ENCODE results near the gene NME4. TPM values are rescaled to one million over a fixed set of nuclear protein-coding genes. Genes with fewer than 3 reads are reported as not detected.

Gene NME4
- total and polyA plus RNA-seq, 2 donors (not counting 1 experiment from before 2014, with no cell fraction given) = 48.7 to 61.9 TPM

DNA sequence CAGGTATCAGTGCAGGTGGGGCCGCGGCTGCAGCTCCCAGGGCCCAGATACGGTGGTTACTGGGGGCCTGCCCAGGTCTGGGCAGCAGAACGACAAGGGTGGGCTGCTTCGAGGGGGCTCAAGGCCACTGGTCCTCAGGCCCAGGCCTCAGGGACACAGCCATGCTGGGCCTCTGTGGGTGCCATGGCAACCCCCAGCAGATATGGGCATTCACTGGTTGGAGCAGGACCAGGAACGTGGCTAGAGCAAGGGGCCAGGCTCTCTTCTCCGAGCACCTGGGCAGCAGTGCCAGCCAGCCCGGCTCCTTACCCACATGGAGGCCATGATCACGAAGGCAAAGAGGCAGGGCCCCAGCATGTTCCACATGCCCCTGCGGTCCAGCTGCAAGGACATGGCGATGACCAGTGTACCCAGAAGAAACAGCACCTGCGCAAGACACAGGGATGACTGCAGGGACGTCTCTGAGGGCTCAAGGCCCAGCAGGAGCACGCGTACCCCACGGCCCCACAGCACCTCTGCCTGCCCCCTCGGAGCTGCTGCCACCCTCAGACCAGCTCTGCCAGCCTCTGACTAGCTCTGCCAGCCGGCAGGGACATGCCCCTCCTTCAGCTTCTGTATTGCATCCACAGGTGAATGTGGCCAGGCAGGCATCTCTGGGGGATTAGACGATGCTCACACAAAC is 24.6 kb upstream of the NME4 start:
- ATAC-seq (ENCODE audit: low read depth) (no peak), DNase-seq (no peak)
- H3K4me2 ChIP-seq (replicated peaks; ENCODE audit: low read depth, low read length, poor library complexity, severe bottlenecking) = no peak overlapping the region
- ChIA-PET CTCF (interaction anchor here (0.9 kb wide), 1 partner anchor 10 kb away, joined by 3 read pairs; no protein-coding TSS in a partner anchor), POLR2A (interaction anchor here (0.5 kb wide), 1 partner anchor 12 kb away, joined by 8 read pairs; no protein-coding TSS in a partner anchor)
- H3K9ac ChIP-seq (ENCODE audit: low read length) = no peak overlapping the region
- 96% methylated on average over 19 of the region's 19 CpGs for WGBS (ENCODE audit: insufficient coverage)
- peaks cover 0 to 52% of the 10 kb centered on the region in 2 experiments for H3K36me3 ChIP-seq (replicated peaks in 1 of 2; ENCODE audit: control extremely low read depth in 1 of 2, control insufficient read depth in 1 of 2, extremely low read depth in 1 of 2, insufficient read depth in 2 of 2, low read length in 1 of 2)
- Mint-ChIP-seq H3K9me3 (ENCODE audit: insufficient read depth) (no peaks in the 10 kb centered on the region), H3K4me3 (no peak overlapping the region), H3K4me1 (peaks cover 17% of the 10 kb centered on the region), H3K27ac (peak overlapping the region; percentile 83), H3K27me3 (no peaks in the 10 kb centered on the region)
- H3K27ac ChIP-seq (ENCODE audit: low read length in 2 of 2) = no peak overlapping the region
- H3K79me2 ChIP-seq (ENCODE audit: control insufficient read depth, insufficient read depth, low read length) = no peaks in the 10 kb centered on the region
- TF ChIP-seq EZH2 (IDR thresholded peaks at IDR 0.05; ENCODE audit: borderline replicate concordance, insufficient read depth, low read depth, low read length, poor library complexity, severe bottlenecking) (no peak), CTCF (IDR thresholded peaks at IDR 0.05) (no peak)
- H2AFZ ChIP-seq (ENCODE audit: insufficient read depth, low read depth, low read length, poor library complexity, severe bottlenecking) = no peak overlapping the region
- H3K27me3 ChIP-seq (replicated peaks in 1 of 4; ENCODE audit: control extremely low read depth in 1 of 4, control insufficient read depth in 3 of 4, insufficient read depth in 4 of 4, low read length in 3 of 4) = no peaks in the 10 kb centered on the region
- H4K20me1 ChIP-seq (ENCODE audit: control insufficient read depth, insufficient read depth, low read length, poor library complexity, severe bottlenecking) = no peaks in the 10 kb centered on the region
- peaks cover 6 to 18% of the 10 kb centered on the region in 2 donors for H3K4me1 ChIP-seq (ENCODE audit: control insufficient read depth in 2 of 2, insufficient read depth in 2 of 2, low read length in 2 of 2)
- no peak overlapping the region for H3K4me3 ChIP-seq (ENCODE audit: control extremely low read depth in 1 of 5, extremely low read depth in 1 of 5, insufficient read depth in 1 of 5, low read depth in 2 of 5, low read length in 4 of 5)
- H3K9me3 ChIP-seq (ENCODE audit: control extremely low read depth in 1 of 3, control insufficient read depth in 2 of 3, insufficient read depth in 1 of 3, low read length in 2 of 3) = no peaks in the 10 kb centered on the region
- intact Hi-C loops (cut with micrococcal nuclease) = no loop called here

DNA sequence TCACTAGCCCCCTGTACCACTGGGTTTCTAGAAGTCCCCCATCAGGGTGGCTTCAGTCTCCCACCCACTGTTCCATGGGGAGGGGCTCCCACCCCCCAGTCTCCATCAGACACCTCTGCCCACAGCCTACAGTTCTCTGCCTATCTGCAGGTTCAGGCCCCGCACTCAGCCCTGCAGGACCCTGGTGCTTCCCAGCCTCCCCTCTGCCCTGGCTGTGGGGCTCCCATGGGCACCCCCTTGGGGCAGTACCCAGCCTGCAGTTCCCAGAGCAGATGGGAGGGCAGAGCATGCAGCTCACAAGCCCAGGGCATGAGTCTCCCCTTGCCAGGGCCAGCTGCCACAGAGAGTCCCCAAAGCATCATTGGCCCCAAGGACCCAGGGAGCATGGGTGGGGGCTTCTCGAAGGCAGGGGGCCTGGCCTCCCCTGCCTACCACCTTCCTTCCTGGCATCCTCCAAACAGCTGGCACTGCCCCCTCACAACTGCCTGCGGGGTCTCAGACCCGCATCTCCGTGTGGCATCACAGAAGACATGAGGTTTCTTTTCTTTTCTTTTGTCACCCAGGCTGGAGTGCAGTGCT is 23.9 kb upstream of the NME4 start:
- Mint-ChIP-seq H3K4me3 (no peak overlapping the region), H3K27ac (no peak overlapping the region), H3K9me3 (ENCODE audit: insufficient read depth) (no peaks in the 10 kb centered on the region), H3K4me1 (peaks cover 17% of the 10 kb centered on the region), H3K27me3 (no peaks in the 10 kb centered on the region)
- H4K20me1 ChIP-seq (ENCODE audit: control insufficient read depth, insufficient read depth, low read length, poor library complexity, severe bottlenecking) = no peaks in the 10 kb centered on the region
- DNase-seq = no peak
- no peak for ATAC-seq (ENCODE audit: low read depth)
- H2AFZ ChIP-seq (ENCODE audit: insufficient read depth, low read depth, low read length, poor library complexity, severe bottlenecking) = no peak overlapping the region
- H3K27me3 ChIP-seq (replicated peaks in 1 of 4; ENCODE audit: control extremely low read depth in 1 of 4, control insufficient read depth in 3 of 4, insufficient read depth in 4 of 4, low read length in 3 of 4) = no peaks in the 10 kb centered on the region
- no peak overlapping the region for H3K4me2 ChIP-seq (replicated peaks; ENCODE audit: low read depth, low read length, poor library complexity, severe bottlenecking)
- H3K27ac ChIP-seq (ENCODE audit: low read length in 2 of 2) = no peak overlapping the region
- H3K4me1 ChIP-seq (ENCODE audit: control insufficient read depth in 2 of 2, insufficient read depth in 2 of 2, low read length in 2 of 2) = peaks cover 6 to 18% of the 10 kb centered on the region in 2 donors
- H3K9ac ChIP-seq (ENCODE audit: low read length) = no peak overlapping the region
- ChIA-PET CTCF (no interaction called here), POLR2A (no interaction called here)
- H3K9me3 ChIP-seq (ENCODE audit: control extremely low read depth in 1 of 3, control insufficient read depth in 2 of 3, insufficient read depth in 1 of 3, low read length in 2 of 3) = no peaks in the 10 kb centered on the region
- H3K79me2 ChIP-seq (ENCODE audit: control insufficient read depth, insufficient read depth, low read length) = no peaks in the 10 kb centered on the region
- intact Hi-C loops (cut with micrococcal nuclease) = no loop called here
- TF ChIP-seq CTCF (IDR thresholded peaks at IDR 0.05) (no peak), EZH2 (IDR thresholded peaks at IDR 0.05; ENCODE audit: borderline replicate concordance, insufficient read depth, low read depth, low read length, poor library complexity, severe bottlenecking) (no peak)
- H3K4me3 ChIP-seq (ENCODE audit: control extremely low read depth in 1 of 5, extremely low read depth in 1 of 5, insufficient read depth in 1 of 5, low read depth in 2 of 5, low read length in 4 of 5) = no peak overlapping the region
- 88% methylated on average over 5 of the region's 5 CpGs for WGBS (ENCODE audit: insufficient coverage)
- H3K36me3 ChIP-seq (replicated peaks in 1 of 2; ENCODE audit: control extremely low read depth in 1 of 2, control insufficient read depth in 1 of 2, extremely low read depth in 1 of 2, insufficient read depth in 2 of 2, low read length in 1 of 2) = peaks cover 0 to 46% of the 10 kb centered on the region in 2 experiments
